Caco-2 (cell line): ENCODE measurements around the gene HYDIN. TPM values are rescaled to one million over a fixed set of nuclear protein-coding genes. Genes with fewer than 3 reads are reported as not detected.
"Not testable (repeated sequence)": the region's sequence is repeated elsewhere in the genome, so short reads cannot be mapped to it uniquely, and the experiment has no call there.

Experiments used
- BruUV-seq: library from RNA; stranded (reverse); fragments of 400-500 nt; replicated peaks from 2 replicates; lab custom pipeline; 2021; lab: Mats Ljungman, UMichigan
- CTCF ChIA-PET: fragments of 300-600 bp; sonication (Branson Sonifier 250); formaldehyde crosslinking; loops from one replicate; lab custom pipeline; 2022; ENCODE audit warnings: antibody characterized with exemption; lab: Charles Lee
- POLR2A ChIA-PET: fragments of 300-600 bp; sonication (Branson Sonifier 250); formaldehyde crosslinking; loops from one replicate; lab custom pipeline; 2022; ENCODE audit warnings: antibody characterized with exemption; lab: Charles Lee
- DNase-seq, 2 experiments: peaks; one replicate each; pipeline versions ENCODE4 v3.0.0 to v3.0.0-alpha.2; 2020 to 2022
- H3K27me3 ChIP-seq: replicated peaks from 2 replicates; pipeline ENCODE4 v1.6.0; 2011; ENCODE audit warnings: low read length; ENCODE audit not compliant: control insufficient read depth, insufficient read depth
- H3K36me3 ChIP-seq: 2 replicates; pipeline ENCODE4 v1.5.1; 2011; ENCODE audit warnings: low read length; ENCODE audit not compliant: control insufficient read depth, insufficient read depth
- H3K4me1 ChIP-seq: fragments of 250-450 bp; sonication (Bioruptor Pico); 2 replicates; pipeline ENCODE4 v1.5.1; 2020; ENCODE audit warnings: mild to moderate bottlenecking
- H3K4me3 ChIP-seq: 2 replicates; pipeline ENCODE4 v1.5.1; 2011; ENCODE audit warnings: low read depth, mild to moderate bottlenecking, control low read depth, low read length
- H3K9me3 ChIP-seq: fragments of 250-450 bp; sonication (Bioruptor Pico); 2 replicates; pipeline ENCODE4 v1.5.1; 2020; ENCODE audit warnings: mild to moderate bottlenecking, moderate library complexity
- H3K27ac Mint-ChIP-seq: one replicate; pipeline ENCODE4 v1.8.0; 2022; ENCODE audit warnings: mixed read lengths; ENCODE audit not compliant: unreplicated experiment
- H3K27me3 Mint-ChIP-seq: one replicate; pipeline ENCODE4 v1.8.0; 2022; ENCODE audit warnings: mixed read lengths; ENCODE audit not compliant: insufficient read depth, unreplicated experiment
- H3K36me3 Mint-ChIP-seq: one replicate; pipeline ENCODE4 v1.8.0; 2022; ENCODE audit warnings: mild to moderate bottlenecking, mixed read lengths; ENCODE audit not compliant: insufficient read depth, unreplicated experiment
- H3K4me1 Mint-ChIP-seq: one replicate; pipeline ENCODE4 v1.8.0; 2022; ENCODE audit warnings: low read depth, mixed read lengths; ENCODE audit not compliant: unreplicated experiment
- H3K4me3 Mint-ChIP-seq: one replicate; pipeline ENCODE4 v1.8.0; 2022; ENCODE audit warnings: mild to moderate bottlenecking, moderate library complexity, mixed read lengths; ENCODE audit not compliant: unreplicated experiment
- H3K9me3 Mint-ChIP-seq: one replicate; pipeline ENCODE4 v1.8.0; 2022; ENCODE audit warnings: mixed read lengths; ENCODE audit not compliant: unreplicated experiment
- intact Hi-C: fragments of 100-400 bp; cut with micrococcal nuclease; formaldehyde crosslinking; loops from one replicate; pipeline ENCODE4 v1.10.0; 2022; ENCODE audit not compliant: unreplicated experiment
- total RNA-seq: library from RNA; stranded (reverse); gene quantifications from 2 replicates; pipeline ENCODE4 v1.2.3, GENCODE V29; 2022

The HYDIN gene
- total RNA-seq, 1 experiment from 2014 or later = 0.68 TPM

- H3K36me3 Mint-ChIP-seq, POLR2A ChIA-PET, H3K27ac Mint-ChIP-seq, H3K4me1 Mint-ChIP-seq, H3K4me3 Mint-ChIP-seq, H3K4me3 ChIP-seq, H3K4me1 ChIP-seq, intact Hi-C loops, H3K27me3 Mint-ChIP-seq, DNase-seq, BruUV-seq, H3K27me3 ChIP-seq, CTCF ChIA-PET, H3K36me3 ChIP-seq, H3K9me3 Mint-ChIP-seq, H3K9me3 ChIP-seq: not testable (repeated sequence)
Measured at GRCh38 chr16:71080777-71081176, 149.7 kb downstream of the HYDIN start.

DNA sequence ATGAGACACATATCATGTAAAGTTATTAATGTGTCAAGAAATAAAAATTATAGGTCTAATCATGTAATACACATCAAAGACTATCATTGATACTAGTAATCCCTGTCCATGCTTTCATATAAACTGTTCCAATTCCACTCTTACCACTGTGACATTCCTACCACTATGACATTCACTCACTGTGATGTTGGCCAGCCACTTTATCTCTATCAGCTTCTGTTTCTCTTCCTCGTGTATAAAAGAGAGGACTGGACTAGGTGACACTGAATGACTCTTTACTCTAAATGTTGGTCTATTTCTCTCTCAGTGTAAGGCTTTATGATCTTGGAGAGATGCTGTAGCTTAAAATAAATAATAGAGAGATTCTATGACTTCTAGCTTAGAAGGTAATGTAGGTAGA lies 150.3 kb downstream of the HYDIN start:
- intact Hi-C loops, CTCF ChIA-PET, POLR2A ChIA-PET, H3K4me3 Mint-ChIP-seq, H3K27ac Mint-ChIP-seq, H3K4me3 ChIP-seq, H3K9me3 ChIP-seq, DNase-seq, H3K27me3 ChIP-seq, H3K27me3 Mint-ChIP-seq, H3K36me3 ChIP-seq, H3K9me3 Mint-ChIP-seq, H3K36me3 Mint-ChIP-seq, H3K4me1 Mint-ChIP-seq, H3K4me1 ChIP-seq, BruUV-seq: not testable (repeated sequence)

- H3K27me3 ChIP-seq, H3K27me3 Mint-ChIP-seq, H3K27ac Mint-ChIP-seq, H3K4me3 Mint-ChIP-seq, CTCF ChIA-PET, BruUV-seq, intact Hi-C loops, DNase-seq, H3K4me1 Mint-ChIP-seq, H3K4me1 ChIP-seq, H3K9me3 ChIP-seq, H3K4me3 ChIP-seq, H3K36me3 Mint-ChIP-seq, POLR2A ChIA-PET, H3K9me3 Mint-ChIP-seq, H3K36me3 ChIP-seq: not testable (repeated sequence)
Measured at GRCh38 chr16:71070651-71071050, 159.9 kb downstream of the HYDIN start.

DNA sequence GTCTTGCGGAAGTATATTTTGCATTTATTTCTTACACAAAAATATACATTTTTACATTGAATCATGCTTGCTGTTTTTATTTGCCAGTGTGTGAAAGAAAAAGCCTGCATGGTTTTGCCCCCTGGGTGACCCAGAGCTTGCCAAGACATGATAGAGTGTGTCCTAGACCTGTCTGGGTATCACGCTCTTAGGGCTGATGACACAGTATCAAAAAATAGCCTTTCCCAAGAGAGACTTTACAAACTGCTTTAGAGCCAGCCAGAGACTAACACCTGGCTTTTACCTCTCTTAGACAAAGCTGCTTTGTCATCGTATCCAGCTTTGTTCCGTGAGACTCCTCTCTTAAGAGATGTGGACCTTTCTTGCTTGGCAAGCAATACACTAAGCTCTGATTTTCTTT lies 160.7 kb downstream of the HYDIN start:
- H3K4me1 ChIP-seq, H3K4me3 ChIP-seq, H3K27me3 ChIP-seq, H3K4me3 Mint-ChIP-seq, H3K9me3 ChIP-seq, CTCF ChIA-PET, intact Hi-C loops, DNase-seq, H3K9me3 Mint-ChIP-seq, H3K27ac Mint-ChIP-seq, H3K27me3 Mint-ChIP-seq, H3K4me1 Mint-ChIP-seq, H3K36me3 Mint-ChIP-seq, BruUV-seq, H3K36me3 ChIP-seq, POLR2A ChIA-PET: not testable (repeated sequence)

DNA sequence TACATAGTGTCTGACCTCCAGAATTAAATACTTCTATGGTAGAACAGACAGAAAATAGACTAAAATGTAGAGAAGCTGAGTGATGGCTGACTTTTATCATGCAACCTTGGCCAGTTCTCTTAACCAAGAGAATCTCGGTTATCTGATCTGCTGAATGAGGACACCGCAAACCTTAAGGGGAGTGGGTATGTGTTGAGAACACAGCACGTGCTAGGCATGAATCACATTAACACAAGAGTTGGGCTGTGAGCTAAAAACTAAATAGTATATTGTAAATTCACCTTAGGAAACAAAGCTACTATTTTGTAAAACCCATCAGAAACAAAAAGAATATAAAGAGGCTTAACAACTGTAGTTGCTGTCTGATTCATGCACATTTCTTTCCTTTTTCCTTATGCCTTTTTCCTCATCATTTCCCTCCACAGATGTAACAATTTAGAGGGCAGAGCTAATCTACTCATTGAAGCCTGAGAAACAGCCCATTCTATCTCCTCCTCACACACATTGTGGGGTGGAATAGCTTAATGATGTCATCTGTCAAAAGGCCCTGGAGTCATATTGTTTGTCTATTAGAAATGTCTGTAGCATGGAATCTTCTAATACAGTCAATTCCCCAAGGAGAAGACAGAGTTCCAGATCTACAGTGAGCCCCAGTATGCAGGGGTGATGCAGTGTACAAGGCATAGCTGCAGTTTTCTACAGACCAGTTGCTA lies 176.5 kb downstream of the HYDIN start:
- intact Hi-C loops, H3K27me3 Mint-ChIP-seq, H3K27me3 ChIP-seq, BruUV-seq, H3K9me3 Mint-ChIP-seq, H3K4me3 Mint-ChIP-seq, H3K36me3 ChIP-seq, H3K27ac Mint-ChIP-seq, H3K36me3 Mint-ChIP-seq, POLR2A ChIA-PET, H3K4me1 ChIP-seq, CTCF ChIA-PET, DNase-seq, H3K9me3 ChIP-seq, H3K4me1 Mint-ChIP-seq, H3K4me3 ChIP-seq: not testable (repeated sequence)

DNA sequence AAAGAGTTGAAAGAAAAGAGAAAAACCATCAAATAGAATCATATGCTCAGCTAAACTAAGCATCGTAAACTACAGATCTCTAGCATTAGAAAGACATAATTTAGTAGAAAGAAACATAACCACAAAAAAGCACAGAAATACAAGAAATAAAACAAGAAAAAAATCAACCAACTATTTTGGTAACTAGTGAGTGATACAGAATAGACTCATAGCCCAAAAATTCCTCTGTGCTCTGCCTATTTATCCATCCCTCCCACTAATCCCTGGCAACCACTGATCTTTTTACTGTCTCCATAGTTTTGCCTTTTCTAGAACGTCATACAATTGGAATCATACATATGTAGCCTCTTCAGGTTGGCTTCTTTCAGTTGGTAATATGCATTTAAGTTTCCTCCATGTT lies 180.2 kb downstream of the HYDIN start:
- H3K4me3 Mint-ChIP-seq, H3K27me3 ChIP-seq, H3K9me3 ChIP-seq, H3K4me1 Mint-ChIP-seq, H3K27me3 Mint-ChIP-seq, intact Hi-C loops, BruUV-seq, DNase-seq, H3K36me3 Mint-ChIP-seq, CTCF ChIA-PET, H3K9me3 Mint-ChIP-seq, H3K4me3 ChIP-seq, H3K4me1 ChIP-seq, H3K27ac Mint-ChIP-seq, H3K36me3 ChIP-seq, POLR2A ChIA-PET: not testable (repeated sequence)

GRCh38 chr16:71039368-71040111 lies 191.0 kb downstream of the HYDIN start:
- H3K4me3 ChIP-seq, CTCF ChIA-PET, H3K9me3 ChIP-seq, H3K9me3 Mint-ChIP-seq, intact Hi-C loops, DNase-seq, H3K36me3 ChIP-seq, POLR2A ChIA-PET, H3K4me1 Mint-ChIP-seq, H3K27me3 ChIP-seq, H3K36me3 Mint-ChIP-seq, H3K4me1 ChIP-seq, H3K27ac Mint-ChIP-seq, BruUV-seq, H3K4me3 Mint-ChIP-seq, H3K27me3 Mint-ChIP-seq: not testable (repeated sequence)
